Measurements from ENCODE around the gene PROB1.

- TF ChIP-seq EZH2 (IDR thresholded peaks at IDR 0.05; ENCODE audit: borderline replicate concordance, low read depth, low read length, poor library complexity, severe bottlenecking) (no peak), CTCF (conservative IDR thresholded peaks at IDR 0.05; ENCODE audit: low read depth, low read length) (no peak)
These were observed 43.8 kb upstream of the PROB1 start for GRCh38 chr5:139438707-139439012.
